Activated CD4-positive, CD25-positive, alpha-beta regulatory T cell treated with anti-CD3 and anti-CD28 coated beads, Interleukin-2, amount 50 U/mL, for 24 hours (primary cell): Measurements from ENCODE around the gene PITPNM2.

Source experiments
- ATAC-seq, 2 donors: fragments of 150-1000 bp; cut with Tn5 transposase; one replicate each; pipeline ENCODE4 v1.10.0; 2021; ENCODE audit warnings: mild to moderate bottlenecking in 1 of 2, moderate library complexity in 1 of 2

Gene PITPNM2

DNA sequence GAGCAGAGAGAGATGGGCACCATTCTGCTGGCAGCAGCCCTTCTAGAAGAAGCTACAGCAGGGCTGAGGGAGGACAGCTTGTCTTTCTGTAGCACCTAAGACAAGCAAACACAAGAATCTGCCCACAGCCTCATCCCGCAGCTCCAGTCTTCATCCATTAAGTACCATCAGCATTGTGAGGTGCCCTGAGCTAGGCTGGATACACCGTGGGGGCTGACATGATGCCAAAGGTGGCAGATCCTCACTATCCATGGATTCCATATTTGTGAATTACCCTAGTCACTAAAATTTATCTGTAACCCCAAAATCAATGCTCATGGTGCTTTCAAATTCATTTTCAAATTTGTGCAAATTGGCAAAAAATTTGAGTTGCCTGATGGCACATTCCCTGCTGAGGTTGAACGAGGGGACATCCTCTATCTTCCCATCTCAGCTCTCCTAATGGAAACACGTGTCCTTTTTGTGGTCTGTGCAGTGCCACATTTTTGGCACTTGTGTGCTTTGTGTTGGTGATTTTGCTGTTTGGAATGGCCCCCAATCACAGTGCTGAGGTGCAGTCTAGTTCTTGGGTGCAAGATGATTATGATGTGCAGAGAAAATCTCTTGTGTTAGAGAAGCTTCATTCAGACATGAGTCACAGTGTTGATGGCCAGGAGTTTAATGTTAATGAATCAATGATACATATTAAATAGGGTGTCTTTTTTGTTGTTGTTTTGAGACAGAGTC, 7.0 kb downstream of the PITPNM2 start:
- no peak for ATAC-seq

DNA sequence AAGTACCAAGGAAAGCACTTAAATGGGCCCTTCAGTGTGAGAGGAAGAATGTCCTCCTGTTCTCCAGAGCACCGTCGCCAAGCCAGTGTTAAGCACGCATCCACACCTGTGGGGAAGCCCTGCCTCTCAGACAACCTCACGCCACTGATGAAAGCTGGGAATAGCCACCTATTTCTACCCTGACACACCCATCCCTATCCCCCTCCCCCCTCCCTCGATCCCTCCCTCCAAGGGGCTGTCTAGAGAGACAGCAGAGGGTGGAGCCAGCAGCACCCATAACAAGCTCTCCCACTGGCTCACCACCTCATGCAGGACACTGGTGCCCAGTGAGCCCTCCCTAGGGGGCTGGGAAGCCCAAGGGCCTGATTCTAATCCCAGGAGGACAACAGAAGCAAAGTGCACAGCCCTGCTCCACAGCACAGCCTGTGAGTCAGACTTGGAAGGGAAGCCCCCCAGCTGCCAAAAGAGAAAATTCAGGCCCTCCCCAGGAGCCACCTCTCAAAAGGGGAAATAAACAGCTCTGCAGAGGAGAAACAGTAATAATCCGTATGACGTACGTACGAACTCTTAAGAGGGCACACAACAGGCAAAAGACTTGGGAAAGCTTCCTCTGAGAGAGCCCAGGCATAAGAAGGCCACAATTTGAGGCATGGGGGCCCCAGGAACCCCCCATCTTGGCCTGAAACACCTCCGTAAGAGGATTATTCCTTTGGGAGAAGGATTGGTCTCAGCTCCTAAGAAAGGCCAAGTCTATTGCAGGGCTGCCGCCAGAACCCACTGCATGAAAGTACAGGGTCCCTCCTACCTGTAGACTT, 7.8 kb downstream of the PITPNM2 start:
- peak; percentile 29 to 36 for ATAC-seq

DNA sequence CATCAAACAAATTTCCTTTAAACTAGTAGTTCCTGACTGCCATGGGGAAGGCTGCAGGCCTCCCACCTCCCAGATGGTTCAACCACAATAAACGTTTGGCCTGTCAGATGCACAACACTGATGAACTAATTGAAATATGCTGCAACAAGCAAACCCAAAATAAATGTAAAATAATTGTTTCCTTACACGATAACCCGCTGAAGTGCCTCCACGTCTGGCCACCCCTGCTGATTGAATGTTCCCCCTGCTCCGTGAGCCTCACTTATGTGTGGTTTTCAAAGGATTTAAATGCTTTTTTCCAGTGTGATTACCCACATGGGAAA, 8.4 kb downstream of the PITPNM2 start:
- ATAC-seq = no peak

DNA sequence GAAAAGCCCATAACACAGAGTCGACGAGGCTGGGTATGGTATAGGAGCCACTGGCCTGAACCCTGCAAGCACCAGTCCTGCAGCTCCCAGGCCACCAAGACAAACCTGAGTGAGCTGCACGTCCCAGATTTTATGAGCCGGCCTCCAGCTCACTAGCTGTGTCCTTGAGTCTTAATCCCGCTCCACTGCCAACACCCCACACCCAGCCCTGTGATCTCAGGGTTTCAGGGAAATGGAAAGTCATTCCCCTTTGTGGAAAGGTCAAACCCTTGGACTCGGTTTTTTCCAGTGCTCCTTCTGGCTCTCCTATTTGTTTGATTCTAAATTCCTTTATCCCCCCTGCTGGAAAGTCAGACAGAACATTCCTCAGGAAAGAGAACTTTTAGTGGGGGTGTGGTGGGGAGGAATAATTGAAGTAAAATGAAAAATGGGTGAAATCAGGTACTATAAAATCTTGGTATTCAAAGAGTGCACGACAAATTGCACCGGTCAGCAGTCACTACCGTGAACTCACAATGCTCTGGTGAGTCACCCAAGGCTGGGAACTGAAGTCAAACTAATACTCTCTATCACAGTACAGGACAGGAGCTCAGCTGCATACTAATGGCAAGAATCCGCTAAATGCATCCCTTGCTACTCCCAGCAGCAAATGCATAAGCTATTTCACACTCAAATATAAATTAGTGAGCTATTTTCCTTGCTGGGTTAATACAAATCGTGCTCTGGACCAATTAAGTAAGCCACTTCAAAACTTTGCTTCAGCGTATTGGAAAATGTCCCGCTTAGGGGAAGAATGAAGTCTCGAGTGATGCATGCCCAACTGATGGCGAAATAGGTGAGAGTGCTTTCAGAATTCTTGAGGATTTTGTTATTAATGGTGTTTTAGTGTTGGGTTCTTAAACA, 9.0 kb downstream of the PITPNM2 start:
- no peak for ATAC-seq

DNA sequence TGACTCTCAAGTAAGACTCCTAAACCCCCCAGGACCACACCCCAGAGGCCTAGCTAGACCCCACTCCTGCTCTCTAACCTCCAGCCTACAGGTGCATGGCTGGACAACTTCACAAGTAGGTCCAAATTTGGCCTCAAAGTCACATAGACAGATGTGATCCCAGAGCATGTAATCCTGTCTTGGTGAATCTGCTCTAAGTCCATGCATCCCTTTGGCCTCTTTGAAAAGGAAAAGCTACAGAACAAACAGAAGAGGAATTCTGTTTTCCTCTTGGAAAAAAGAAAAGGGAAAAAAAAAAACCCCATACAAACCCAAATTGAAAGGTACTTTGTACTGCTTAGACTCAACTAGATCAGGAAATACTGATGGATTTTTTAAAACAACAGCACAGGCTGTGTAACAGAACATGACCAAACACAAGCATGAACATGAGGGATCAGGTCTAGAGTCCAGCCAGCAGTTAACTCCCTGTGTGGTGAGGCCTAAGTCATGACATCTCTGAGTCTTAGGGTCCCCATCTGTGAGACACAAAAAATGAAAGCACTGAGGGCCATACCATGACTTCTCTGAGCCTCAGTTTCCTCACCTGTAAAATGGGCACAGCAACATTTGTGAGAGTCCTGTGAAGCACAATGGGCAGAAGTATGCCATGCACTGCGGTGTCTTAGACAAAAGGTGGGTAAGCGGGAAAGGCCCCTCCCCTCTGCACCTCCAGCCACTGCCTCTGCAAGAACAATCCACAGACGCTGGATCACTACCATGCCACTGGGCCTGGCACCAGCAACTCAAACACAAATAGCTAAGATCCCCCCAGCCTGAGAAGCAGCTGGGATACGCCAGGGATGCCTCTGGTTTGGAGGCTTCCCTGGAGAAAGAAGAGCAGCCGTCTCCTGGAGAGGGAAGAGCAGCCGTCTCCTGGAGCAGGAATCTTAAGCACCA, 9.9 kb downstream of the PITPNM2 start:
- ATAC-seq = no peak

DNA sequence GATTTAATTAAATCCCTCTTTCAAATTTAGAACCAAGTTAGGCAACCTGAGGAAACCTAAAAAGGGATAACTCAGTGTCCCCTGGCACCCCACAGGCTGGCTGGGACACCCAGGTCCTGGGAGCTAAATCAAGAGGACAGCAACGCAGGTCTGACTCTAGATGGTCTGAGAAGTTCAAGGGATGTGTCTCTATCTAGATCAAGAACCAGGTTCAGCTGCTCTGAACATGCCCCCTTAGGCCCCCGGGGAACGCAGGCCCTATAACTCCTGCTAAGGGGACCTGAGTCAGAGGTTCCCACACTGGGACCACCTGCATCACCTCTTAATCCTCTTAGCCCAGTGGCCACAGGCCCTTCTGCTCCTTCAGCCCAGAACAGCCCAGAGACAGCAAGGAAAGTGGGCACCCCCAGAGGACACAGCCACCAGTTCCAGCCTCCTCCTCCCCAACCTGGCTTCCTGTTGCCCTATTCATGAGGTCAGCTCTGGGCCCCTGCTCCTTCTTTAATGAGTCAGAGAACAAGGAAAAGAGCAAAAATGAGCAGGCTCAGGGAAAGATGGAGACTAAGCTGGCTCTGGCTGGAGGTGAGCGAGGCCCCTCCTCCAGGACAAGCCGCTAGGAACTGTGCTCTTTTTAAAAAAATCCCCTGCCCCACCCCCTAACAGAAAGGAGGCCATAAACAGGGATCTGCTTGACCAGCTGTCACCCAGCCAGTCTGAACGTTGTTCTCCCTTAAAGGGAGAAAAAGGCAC, 10.8 kb downstream of the PITPNM2 start:
- no peak for ATAC-seq

DNA sequence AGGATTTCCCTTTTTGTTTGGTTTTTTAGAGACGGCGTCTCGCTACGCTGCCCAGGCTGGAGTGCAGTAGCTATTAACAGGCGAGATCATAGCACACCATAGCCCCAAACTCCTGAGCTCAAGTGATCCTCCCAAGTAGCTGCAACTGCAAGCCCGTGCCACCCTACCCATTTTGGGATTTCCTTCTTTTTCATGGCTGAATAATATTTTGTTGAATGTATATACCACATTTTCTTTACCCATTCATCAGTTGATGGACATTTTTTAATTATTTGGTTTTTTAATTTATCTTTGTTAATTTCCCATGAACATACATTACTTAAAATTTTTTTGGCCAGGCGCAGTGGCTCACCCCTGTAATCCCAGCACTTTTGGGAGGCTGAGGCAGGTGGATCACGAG, 15.2 kb downstream of the PITPNM2 start:
- no peak for ATAC-seq

DNA sequence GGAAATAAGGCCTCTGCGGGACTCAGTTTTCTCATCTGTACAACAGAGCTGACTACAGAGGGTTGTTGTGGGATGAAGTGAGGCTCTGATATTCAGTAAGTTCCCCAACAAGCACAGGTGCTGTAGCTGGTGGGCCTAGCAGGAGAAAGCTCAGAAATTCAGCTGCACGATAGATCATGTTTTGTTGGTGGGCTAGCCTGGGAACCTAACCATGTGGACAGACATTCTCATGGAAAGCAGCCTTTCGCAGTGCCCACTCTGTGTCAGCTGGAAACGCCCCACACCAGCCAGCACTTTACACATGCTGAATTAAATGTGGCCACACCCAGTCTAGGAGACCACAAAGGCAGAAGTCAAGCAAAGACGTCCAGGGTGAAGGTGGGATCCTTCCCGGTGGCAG, 16.1 kb downstream of the PITPNM2 start:
- ATAC-seq = no peak

DNA sequence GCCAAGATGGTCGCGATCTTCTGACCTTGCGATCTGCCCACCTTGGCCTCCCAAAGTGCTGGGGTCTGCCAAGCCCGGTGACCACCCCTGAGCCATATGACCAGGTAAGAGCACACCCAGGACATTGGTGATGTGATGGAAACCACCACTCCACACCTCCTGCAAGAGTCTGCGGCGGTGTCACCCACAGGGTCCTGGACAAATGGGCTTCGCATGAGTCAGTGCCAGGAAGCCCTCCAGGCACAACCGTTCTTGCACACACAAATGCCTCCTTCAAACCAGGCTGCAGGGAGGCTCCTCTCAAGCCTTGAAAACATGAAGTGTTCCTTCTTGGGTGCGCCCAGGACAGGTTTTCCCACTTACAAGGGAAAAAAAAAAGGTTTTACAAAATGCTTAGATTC, 16.6 kb downstream of the PITPNM2 start:
- ATAC-seq = no peak

DNA sequence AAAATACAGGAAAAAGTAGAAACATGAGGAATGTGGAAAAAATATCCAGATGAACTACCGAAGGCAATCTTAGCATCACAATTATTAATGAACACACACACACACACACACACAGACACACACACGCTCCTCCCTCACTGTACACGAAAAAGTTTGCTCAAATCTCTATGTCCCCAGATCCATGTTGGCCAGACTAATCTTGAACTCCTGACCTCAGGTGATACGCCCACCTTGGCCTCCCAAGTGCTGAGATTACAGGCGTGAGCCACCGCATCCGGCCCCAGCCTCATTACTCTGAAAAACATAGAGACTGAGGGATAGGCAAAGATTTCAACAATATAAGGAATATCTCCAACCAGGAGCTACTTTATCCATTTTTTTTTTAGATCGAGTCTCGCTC, 17.2 kb downstream of the PITPNM2 start:
- no peak for ATAC-seq

DNA sequence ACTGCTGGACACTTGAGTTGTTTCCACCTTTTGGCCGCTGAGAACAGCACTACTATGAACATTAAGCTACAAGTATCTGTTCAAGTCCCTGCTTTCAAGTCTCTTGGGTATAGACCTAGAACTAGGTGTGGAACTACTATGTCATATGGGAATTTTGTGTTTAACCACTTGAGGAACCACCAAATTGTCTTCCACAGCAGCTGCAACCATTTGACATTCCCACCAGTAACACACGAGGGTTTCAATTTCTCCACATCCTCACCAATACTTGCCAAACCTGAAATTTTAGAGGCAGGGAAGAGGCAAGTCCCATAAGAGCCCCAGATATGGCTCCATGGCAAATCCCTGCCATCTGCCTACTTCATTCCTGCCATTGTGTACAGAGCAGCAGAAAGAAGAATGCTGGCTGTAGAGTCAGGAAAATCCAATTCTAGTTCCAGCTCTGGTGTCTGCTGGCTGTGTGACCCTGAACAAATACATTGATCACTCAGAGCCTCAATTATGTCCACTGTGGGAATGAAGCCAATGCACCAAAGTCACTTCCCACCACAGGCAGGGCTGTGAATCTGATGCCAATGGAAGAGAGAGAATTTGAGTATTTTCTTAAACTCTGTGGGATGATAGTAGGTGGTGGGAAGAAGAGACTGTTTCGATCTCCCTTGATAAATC, 17.8 kb downstream of the PITPNM2 start:
- ATAC-seq = no peak

DNA sequence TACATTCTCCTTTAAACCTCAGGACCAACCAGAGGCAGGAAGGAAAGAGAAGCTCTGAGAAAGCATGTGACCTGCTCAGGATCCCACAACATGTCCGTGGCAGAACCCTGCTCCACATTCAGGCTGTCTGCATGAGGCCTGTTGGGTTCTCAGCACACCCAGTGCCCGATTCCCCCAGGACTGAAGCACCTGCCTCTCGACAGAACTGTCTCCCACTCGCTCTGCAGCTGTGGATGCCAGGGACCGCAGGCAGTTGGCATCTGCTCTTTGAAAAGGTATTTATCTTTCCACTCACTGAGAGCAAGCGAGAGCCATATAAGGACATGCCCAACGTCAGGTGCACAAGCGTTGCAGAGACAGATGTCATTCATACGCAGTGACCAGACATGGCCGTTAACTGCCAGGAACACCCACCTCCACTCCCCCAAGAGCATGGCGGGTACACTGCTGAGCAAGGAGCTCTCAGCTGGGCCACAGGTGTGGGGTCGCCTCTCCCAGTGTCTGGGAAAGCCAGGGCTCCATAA, 18.9 kb downstream of the PITPNM2 start:
- peak; percentile 86 for ATAC-seq

DNA sequence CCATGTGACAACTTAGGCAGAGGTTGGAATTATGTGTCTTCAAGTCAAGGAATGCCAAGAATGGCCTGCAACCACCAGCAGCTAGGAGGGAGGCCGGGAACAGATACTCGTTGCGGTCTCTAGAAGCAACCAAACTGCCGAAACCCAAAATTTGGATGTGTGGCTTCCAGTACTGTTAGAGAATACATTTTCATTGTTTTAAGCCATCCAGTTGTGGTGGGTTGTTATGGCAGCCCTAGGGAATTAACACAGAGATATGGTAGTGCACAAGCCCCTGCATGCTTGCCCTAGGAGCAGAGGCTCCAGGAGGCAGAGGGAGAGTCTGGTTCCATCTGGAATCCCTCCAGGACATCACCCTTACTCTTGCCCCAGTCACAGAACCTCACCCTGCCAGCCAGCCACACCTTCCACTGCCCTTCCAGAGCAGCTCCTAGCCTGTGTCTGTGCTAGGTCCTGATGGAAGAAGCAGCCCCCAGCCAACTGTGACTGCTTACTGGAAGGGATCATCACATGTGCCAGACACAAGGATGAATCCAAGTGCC, 19.5 kb downstream of the PITPNM2 start:
- ATAC-seq = peak in 1 of 2 donors; percentile 4

DNA sequence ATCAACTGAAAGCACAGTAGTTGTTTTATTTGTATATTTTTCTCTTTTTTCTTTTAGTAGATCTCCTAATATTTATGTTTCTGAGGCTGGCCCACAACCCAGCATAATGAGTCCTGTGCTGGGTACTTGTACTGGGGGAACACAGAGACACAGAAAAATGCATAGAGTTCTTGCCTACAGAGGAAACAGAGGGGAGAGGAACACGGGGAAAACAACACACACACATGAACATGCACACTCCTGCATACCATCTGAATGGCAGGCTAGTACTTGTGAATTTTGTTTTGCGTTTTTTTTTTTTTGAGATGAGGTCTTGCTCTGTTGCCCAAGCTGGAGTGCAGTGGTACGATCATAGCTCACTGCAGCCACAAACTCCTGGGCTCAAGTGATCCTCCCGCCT, 21.3 kb downstream of the PITPNM2 start:
- no peak for ATAC-seq

DNA sequence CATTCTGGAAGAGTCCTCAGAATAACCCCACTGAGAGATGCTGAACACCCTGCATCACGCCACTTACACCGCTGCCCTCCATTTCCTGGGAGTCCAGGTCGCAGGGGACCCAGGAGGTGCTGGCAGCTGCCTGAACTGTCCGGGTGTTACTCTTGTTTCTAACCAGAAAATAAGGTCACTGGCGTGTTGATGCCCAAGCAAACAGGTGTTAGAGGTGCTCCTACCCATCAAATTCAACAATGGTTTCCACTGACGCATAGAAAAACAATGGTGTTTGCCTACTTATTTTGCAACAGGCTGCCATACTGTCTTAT, 23.8 kb downstream of the PITPNM2 start:
- no peak for ATAC-seq

DNA sequence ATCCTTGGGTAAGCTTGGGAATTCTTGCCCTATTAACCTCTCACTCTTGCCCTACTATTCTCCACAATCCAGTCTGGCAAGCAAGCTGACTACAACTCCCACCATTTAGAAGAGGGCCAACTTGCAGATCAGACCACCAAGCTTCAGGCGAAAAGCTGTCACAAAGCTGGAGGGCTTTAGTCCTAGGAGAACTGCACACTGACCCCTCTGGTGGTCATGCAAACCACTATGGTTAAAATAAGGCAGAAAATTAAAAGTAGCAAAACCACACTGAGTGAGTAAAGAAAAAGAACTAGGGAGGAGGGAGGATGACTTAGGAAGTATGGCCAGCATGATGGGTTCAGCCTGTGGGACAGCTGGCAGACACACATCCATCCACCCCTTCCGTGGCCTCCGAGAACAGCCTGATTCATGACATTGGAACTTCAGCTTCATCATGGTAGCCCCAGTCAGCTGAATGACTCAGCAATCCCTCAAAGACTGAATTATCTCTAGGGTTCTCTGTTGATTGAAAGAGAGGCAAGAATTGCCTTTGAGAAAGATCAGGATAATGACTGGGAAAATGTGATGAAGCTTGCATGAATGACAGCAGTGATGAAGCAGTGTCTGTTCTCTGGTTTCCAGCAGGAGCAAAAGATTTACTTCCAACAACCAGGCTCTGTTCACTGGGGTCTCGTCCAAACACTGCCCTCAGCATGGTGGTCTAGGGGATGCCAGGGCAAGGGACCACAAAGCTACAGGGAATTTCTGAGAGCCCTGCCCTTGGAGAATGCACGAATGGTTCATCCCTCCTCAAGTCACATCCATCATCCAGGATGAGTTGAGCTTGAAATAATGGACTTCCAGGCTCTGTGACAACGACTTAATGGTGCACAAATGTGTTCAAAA, 24.4 kb downstream of the PITPNM2 start:
- no peak for ATAC-seq

DNA sequence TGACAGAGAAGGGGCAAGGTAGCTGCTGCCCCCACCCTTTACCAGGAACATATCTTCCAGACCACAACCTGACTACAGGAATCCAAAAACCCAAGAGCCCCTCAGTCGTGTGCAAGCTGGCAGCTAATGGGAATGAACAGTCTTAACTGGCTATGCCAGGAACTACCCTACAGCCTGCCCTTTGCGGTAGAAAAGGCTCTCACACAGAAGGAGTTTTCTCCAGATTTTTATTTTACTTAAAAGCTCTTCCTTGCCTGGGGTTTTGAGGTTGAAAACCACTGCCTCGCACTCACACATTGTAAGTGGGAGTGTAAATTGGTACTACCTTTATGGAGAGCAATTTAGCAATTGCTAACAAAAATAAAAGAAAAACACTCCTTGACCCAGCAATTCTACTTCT, 28.3 kb downstream of the PITPNM2 start:
- ATAC-seq = no peak

DNA sequence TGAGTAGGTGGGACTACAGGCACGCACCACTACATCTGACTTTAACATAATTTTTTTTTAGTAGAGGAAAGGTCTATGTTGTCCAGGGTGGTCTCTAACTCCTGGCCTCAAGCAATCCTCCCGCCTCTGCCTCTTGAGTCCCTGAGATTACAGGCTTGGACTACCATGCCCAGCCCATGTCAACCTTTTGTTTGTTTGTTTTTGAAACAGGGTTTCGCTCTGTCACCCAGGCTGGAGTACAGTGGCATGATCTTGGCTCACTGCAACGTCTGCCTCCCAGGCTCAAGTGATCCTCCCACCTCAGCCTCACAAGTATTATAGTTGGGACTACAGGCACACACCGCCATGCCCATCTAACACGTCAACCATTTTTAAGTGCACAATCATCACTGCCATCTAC, 29.2 kb downstream of the PITPNM2 start:
- no peak for ATAC-seq

DNA sequence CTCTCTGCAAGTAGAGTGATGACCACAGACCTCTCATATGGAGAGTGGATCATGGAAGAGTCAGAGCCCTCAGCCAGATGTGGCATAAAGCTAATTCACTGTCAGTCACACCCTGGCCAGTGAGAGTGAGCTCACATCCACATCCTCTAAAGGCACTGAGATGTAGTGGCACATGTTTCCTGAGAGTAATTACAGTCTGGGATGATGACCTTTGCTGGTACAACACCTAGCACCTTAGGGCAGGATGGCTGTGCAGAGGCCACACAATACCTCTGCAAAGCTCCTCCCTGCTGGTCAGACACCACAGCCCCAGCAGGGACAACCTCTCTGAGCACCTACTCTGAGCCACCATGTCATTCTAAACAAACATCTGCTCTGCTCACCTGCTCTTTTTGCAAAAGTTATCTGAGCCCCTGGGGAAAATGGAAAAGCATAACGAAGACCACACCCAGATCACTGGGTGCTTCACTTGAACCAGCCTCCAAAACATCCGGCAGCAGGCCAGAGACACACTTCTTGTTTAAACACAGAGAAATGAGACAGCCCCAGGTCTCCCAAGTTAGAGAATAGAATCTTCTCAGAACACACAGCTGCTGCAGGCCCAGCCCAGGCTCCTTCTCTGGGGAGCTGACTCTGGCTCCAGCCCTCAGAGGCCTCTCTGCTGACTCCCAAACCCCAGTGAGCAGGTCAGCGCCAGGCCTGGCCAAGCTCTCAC, 30.3 kb downstream of the PITPNM2 start:
- ATAC-seq = peak; percentile 71 to 74
